Osteocyte (in vitro differentiated cells): ENCODE data around the gene KCNQ2. TPM values are rescaled to one million over a fixed set of nuclear protein-coding genes. Genes with fewer than 3 reads are reported as not detected.

Source experiments
- DNase-seq: peaks from one replicate; pipeline ENCODE4 v3.0.0; 2021; ENCODE audit warnings: mixed read lengths; ENCODE audit not compliant: unreplicated experiment; ENCODE audit errors: extremely low spot score
- H3K27ac Mint-ChIP-seq: one replicate; pipeline ENCODE4 v1.8.0; 2021; ENCODE audit warnings: mild to moderate bottlenecking, mixed read lengths; ENCODE audit not compliant: unreplicated experiment
- H3K27me3 Mint-ChIP-seq: one replicate; pipeline ENCODE4 v1.8.0; 2021; ENCODE audit warnings: mixed read lengths; ENCODE audit not compliant: unreplicated experiment
- H3K36me3 Mint-ChIP-seq: one replicate; pipeline ENCODE4 v1.8.0; 2021; ENCODE audit warnings: mixed read lengths; ENCODE audit not compliant: unreplicated experiment
- H3K4me1 Mint-ChIP-seq: one replicate; pipeline ENCODE4 v1.8.0; 2021; ENCODE audit warnings: mixed read lengths; ENCODE audit not compliant: unreplicated experiment
- H3K4me3 Mint-ChIP-seq: one replicate; pipeline ENCODE4 v1.8.0; 2021; ENCODE audit warnings: mild to moderate bottlenecking, moderate library complexity, mixed read lengths; ENCODE audit not compliant: unreplicated experiment
- H3K9me3 Mint-ChIP-seq: one replicate; pipeline ENCODE4 v1.8.0; 2021; ENCODE audit warnings: mixed read lengths; ENCODE audit not compliant: unreplicated experiment
- total RNA-seq: library from RNA; stranded (reverse); gene quantifications from 2 replicates; pipeline ENCODE4 v1.2.1, GENCODE V29; 2021
- TF ChIP-seq, protein P1 (sequence below): fragments of 200-600 bp; sonication (generic); IDR thresholded peaks from 2 replicates; pipeline ENCODE4 v1.5.0; 2021; ENCODE audit warnings: antibody characterized with exemption, mild to moderate bottlenecking, moderate library complexity

Gene KCNQ2
- total RNA-seq, 1 donor from 2014 or later: not detected

DNA sequence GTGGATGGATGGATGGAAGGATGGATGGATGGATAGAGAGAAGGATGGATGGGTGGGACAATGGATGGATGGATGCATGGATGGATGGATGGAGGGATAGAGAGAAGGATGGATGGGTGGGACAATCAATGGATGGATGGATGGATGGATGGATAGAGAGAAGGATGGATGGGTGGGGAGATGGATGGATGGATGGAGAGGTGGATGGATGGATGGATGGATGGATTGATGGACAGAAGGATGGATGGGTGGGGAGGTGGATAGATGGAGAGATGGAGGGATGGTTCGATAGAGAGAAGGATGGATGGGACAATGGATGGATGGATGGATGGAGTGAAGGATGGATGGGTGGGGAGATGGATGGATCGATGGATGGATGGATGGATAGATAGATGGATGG is 20.1 kb upstream of the KCNQ2 start:
- no peak overlapping the region for H3K27ac Mint-ChIP-seq
- peaks cover 5% of the 10 kb centered on the region for H3K27me3 Mint-ChIP-seq
- no peak for DNase-seq
- H3K4me3 Mint-ChIP-seq: no peak overlapping the region
- TF ChIP-seq, protein P1, sequence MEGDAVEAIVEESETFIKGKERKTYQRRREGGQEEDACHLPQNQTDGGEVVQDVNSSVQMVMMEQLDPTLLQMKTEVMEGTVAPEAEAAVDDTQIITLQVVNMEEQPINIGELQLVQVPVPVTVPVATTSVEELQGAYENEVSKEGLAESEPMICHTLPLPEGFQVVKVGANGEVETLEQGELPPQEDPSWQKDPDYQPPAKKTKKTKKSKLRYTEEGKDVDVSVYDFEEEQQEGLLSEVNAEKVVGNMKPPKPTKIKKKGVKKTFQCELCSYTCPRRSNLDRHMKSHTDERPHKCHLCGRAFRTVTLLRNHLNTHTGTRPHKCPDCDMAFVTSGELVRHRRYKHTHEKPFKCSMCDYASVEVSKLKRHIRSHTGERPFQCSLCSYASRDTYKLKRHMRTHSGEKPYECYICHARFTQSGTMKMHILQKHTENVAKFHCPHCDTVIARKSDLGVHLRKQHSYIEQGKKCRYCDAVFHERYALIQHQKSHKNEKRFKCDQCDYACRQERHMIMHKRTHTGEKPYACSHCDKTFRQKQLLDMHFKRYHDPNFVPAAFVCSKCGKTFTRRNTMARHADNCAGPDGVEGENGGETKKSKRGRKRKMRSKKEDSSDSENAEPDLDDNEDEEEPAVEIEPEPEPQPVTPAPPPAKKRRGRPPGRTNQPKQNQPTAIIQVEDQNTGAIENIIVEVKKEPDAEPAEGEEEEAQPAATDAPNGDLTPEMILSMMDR: no peak
- H3K36me3 Mint-ChIP-seq: no peaks in the 10 kb centered on the region
- H3K4me1 Mint-ChIP-seq: peaks cover 2% of the 10 kb centered on the region
- H3K9me3 Mint-ChIP-seq: no peaks in the 10 kb centered on the region

DNA sequence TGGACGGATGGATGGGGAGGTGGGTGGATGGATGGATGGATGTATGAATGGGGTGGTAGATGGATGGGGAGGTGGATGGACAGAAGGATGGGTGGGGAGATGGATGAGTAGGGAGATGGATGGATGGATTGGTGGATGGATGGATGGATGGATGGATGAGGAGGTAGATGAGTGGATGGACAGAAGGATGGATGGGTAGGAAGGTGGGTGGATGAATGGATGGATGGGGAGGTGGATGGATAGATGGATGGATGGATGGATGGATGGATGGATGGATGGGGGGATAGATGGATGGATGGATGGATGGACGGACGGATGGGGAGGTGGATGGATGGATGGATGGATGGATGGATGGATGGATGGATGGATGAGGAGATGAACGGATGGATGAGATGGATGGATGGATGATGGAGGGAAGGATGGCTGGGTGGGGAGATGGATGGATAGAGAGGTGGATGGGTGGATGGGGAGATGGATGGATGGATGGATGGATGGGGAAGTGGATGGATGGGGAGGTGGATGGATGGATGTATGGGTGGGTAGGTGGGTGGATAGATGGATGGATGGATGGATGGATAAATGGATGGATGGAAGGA is 19.3 kb upstream of the KCNQ2 start:
- H3K36me3 Mint-ChIP-seq: no peaks in the 10 kb centered on the region

DNA sequence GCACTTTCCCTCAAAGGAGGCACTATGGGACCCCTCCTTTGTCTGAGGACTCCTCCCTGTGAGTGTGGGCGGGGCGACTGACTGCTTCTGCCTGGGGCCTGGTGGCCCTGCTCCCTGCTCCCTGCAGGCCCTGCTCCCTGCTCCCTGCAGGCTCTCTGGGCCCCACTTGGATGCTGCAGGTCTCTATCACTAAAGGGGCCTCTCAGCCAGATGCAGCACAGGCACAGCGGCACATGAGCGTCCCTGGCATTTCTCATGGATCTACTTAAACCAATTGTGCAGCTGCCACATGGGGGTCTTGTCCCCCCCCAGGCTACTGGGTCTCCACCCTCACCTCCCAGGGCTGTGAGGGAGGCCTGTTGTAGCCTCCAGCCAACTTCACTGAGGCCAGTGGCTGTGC is 18.6 kb upstream of the KCNQ2 start:
- Mint-ChIP-seq H3K4me3 (no peak overlapping the region), H3K4me1 (peaks cover under 1% of the 10 kb centered on the region), H3K27ac (no peak overlapping the region), H3K36me3 (no peaks in the 10 kb centered on the region), H3K9me3 (no peaks in the 10 kb centered on the region), H3K27me3 (peaks cover 8% of the 10 kb centered on the region)
- TF ChIP-seq, protein P1: no peak
- DNase-seq: no peak

More for the DNA sequence above, 19.3 kb upstream of the KCNQ2 start:
- Mint-ChIP-seq H3K27ac (no peak overlapping the region), H3K4me3 (no peak overlapping the region), H3K4me1 (peaks cover 2% of the 10 kb centered on the region), H3K9me3 (no peaks in the 10 kb centered on the region), H3K27me3 (peaks cover 8% of the 10 kb centered on the region)
- no peak for DNase-seq
- TF ChIP-seq, protein P1: no peak

DNA sequence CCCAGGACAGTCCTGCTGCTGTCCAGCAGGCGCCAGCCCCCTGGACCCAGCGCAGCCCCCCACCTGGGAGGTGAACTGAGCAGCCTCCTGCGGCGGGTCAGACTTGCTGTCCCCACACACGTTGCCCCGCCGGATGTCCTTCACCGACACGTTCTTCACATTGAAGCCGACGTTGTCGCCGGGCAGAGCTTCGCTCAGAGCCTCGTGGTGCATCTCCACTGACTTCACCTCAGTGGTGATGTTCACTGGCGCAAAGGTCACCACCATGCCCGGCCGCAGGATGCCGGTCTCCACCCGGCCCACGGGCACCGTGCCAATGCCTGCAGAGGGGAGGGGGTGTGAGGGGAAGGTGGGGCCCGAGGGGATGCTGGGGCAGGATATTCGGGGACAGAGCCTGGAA is 18.0 kb upstream of the KCNQ2 start:
- Mint-ChIP-seq H3K9me3 (no peaks in the 10 kb centered on the region), H3K4me1 (no peaks in the 10 kb centered on the region), H3K27me3 (peaks cover 8% of the 10 kb centered on the region), H3K27ac (no peak overlapping the region), H3K36me3 (no peaks in the 10 kb centered on the region), H3K4me3 (no peak overlapping the region)
- TF ChIP-seq, protein P1: no peak
- no peak for DNase-seq

DNA sequence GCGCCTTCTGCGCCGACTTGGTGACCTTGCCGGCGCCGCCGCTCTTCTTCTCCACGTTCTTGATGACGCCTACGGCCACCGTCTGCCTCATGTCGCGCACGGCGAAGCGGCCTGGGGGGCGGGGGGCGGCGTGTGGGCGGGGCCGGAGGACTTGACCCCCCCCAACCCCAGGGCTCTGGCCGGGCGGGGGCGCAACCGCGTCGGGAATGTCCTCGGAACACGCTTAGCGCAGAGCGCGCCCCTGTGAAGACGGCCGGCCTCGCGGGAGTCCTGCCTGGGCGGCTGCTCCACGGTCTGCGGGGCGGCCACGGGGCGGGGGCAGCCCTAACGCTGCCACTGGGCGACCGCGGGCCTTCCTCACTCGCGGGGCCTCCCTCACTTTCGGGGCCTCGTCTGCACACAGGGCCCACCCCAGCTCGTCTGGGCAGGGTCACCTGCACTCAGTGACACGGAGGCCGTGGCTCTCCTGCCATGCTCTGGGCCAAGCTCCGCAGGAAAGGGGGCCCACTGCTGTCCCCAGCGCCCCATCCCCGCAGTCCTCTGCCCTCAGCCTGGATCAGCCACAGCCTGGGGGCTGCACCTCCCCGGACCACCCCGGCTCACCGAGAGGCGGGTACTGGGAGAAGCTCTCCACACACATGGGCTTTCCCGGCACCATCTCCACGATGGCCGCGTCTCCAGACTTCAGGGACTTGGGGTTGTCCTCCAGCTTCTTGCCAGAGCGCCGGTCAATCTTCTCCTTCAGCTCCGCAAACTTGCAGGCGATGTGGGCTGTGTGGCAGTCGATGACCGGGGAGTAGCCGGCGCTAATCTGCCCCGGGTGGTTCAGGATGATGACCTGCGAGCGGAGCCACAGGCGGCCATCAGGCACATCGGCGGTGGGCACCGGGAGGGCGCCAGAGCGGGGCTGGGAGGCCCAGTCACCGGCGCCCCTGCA is 16.1 kb upstream of the KCNQ2 start:
- Mint-ChIP-seq H3K4me1 (no peaks in the 10 kb centered on the region), H3K9me3 (no peaks in the 10 kb centered on the region), H3K27me3 (peaks cover 11% of the 10 kb centered on the region), H3K4me3 (no peak overlapping the region), H3K36me3 (no peaks in the 10 kb centered on the region), H3K27ac (no peak overlapping the region)
- TF ChIP-seq, protein P1: no peak
- DNase-seq: no peak
